Measurements from ENCODE around the gene C16orf54. TPM values are rescaled to one million over a fixed set of nuclear protein-coding genes. Genes with fewer than 3 reads are reported as not detected.
"Not testable (repeated sequence)": the region's sequence is repeated elsewhere in the genome, so short reads cannot be mapped to it uniquely, and the experiment has no call there.

Gene C16orf54
- polyA plus RNA-seq, 1 experiment, result not detected

DNA sequence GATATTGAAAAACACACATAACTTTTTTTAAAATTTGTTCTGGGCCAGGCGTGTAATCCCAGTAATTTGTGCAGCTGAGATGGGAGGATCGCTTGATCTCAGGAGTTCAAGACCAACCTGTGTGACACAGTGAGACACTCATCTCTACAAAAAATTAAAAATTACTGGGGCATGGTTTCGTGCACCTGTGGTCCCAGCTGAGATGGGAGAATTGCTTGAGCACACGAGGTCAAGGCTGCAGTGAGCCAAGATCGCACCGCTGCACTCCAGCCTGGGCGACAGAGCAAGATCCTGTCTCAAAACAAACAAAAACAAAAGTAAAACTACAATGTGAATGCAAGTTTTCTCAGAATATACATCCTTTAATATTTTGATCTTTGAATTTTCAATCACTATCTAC, 15.1 kb downstream of the C16orf54 start:
- ChIA-PET POLR2A (no interaction called here), CTCF (interaction anchor here (1.1 to 1.8 kb wide), 6 partner anchors 13 to 85 kb away, joined by 3 to 6 read pairs (median 4); partner anchors contain the start of gene PAGR1)
- Histone ChIP-seq H3K36me3 (ENCODE audit: control insufficient read depth, insufficient read depth, low read length) (no peaks in the 10 kb centered on the region), H3K27me3 (ENCODE audit: control insufficient read depth, insufficient read depth, low read length) (peaks cover 5% of the 10 kb centered on the region), H3K4me3 (ENCODE audit: low read depth, low read length) (no peak overlapping the region)
- no peak for DNase-seq (ENCODE audit: low read depth)
- TF ChIP-seq, protein P1, sequence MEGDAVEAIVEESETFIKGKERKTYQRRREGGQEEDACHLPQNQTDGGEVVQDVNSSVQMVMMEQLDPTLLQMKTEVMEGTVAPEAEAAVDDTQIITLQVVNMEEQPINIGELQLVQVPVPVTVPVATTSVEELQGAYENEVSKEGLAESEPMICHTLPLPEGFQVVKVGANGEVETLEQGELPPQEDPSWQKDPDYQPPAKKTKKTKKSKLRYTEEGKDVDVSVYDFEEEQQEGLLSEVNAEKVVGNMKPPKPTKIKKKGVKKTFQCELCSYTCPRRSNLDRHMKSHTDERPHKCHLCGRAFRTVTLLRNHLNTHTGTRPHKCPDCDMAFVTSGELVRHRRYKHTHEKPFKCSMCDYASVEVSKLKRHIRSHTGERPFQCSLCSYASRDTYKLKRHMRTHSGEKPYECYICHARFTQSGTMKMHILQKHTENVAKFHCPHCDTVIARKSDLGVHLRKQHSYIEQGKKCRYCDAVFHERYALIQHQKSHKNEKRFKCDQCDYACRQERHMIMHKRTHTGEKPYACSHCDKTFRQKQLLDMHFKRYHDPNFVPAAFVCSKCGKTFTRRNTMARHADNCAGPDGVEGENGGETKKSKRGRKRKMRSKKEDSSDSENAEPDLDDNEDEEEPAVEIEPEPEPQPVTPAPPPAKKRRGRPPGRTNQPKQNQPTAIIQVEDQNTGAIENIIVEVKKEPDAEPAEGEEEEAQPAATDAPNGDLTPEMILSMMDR (IDR thresholded peaks at IDR 0.05; ENCODE audit: insufficient read depth, low read depth, low read length), result no peak

DNA sequence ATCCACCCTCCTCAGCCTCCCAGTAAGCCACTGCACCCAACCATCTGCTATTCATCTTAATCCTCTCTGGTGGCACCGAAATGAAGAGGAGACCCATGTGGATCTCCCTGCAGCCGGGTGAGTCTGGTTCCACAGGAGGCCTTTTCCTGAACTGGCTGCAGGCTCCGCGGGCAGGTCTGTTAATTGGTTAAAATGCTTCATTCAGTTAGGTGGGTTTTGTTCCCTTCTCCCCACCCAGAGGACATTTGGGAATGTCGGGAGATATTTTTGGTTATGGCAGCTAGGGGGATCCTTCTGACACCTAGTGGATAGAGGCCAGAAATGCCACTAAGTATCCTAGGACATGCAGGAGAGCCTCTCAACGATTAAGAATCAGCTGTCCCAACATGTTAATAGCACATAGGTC, 16.7 kb downstream of the C16orf54 start:
- POLR2A ChIA-PET, result no interaction called here
- CTCF ChIA-PET, result interaction anchor here (0.8 to 3.5 kb wide), 15 partner anchors 10 to 755 kb away, joined by 3 to 16 read pairs (median 4); partner anchors contain the start of gene QPRT

DNA sequence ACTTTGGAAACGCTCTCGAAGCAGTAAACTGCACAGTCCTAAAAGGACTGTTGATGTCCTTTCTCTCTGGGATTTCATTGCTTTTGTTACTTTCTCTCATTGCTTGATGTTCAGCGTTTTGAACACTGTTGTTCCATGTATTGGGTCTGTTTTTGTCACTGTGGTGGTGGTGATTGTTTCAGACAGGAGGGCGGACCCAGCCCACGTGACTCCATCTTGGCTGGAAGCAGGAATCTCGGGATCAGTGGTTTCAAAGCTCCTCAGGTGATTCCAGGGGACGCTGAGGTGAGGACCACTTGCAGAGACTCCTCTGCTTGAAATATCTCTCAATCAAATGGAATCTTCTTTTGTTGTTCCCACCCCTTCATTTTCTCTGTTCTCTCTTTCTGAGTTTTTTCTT, 18.3 kb downstream of the C16orf54 start:
- peaks cover 5% of the 10 kb centered on the region for H3K27me3 ChIP-seq (ENCODE audit: control insufficient read depth, insufficient read depth, low read length)
- H3K4me3 ChIP-seq (ENCODE audit: low read depth, low read length), result no peak overlapping the region
- DNase-seq (ENCODE audit: low read depth), result no peak
- CTCF ChIA-PET, result interaction anchor here (3.5 kb wide), 1 partner anchor 28 kb away, joined by 16 read pairs; no protein-coding TSS in a partner anchor
- TF ChIP-seq, protein P1 (IDR thresholded peaks at IDR 0.05; ENCODE audit: insufficient read depth, low read depth, low read length), result no peak
- POLR2A ChIA-PET, result no interaction called here
- no peaks in the 10 kb centered on the region for H3K36me3 ChIP-seq (ENCODE audit: control insufficient read depth, insufficient read depth, low read length)

More for the DNA sequence above, 16.7 kb downstream of the C16orf54 start:
- DNase-seq (ENCODE audit: low read depth), result no peak
- H3K4me3 ChIP-seq (ENCODE audit: low read depth, low read length), result no peak overlapping the region
- TF ChIP-seq, protein P1 (IDR thresholded peaks at IDR 0.05; ENCODE audit: insufficient read depth, low read depth, low read length), result peak; percentile 75
- peaks cover 5% of the 10 kb centered on the region for H3K27me3 ChIP-seq (ENCODE audit: control insufficient read depth, insufficient read depth, low read length)
- H3K36me3 ChIP-seq (ENCODE audit: control insufficient read depth, insufficient read depth, low read length), result no peaks in the 10 kb centered on the region

GRCh38 chr16:29726845-29727377, 18.9 kb downstream of the C16orf54 start:
- POLR2A ChIA-PET, result no interaction called here
- CTCF ChIA-PET, result interaction anchor here (3.5 kb wide), 1 partner anchor 28 kb away, joined by 16 read pairs; no protein-coding TSS in a partner anchor

GRCh38 chr16:29721167-29721879, 24.5 kb downstream of the C16orf54 start:
- not testable (repeated sequence) for DNase-seq (ENCODE audit: low read depth)

More at GRCh38 chr16:29726845-29727377, 18.9 kb downstream of the C16orf54 start:
- Histone ChIP-seq H3K36me3 (ENCODE audit: control insufficient read depth, insufficient read depth, low read length) (no peaks in the 10 kb centered on the region), H3K27me3 (ENCODE audit: control insufficient read depth, insufficient read depth, low read length) (peaks cover 5% of the 10 kb centered on the region), H3K4me3 (ENCODE audit: low read depth, low read length) (no peak overlapping the region)
- TF ChIP-seq, protein P1 (IDR thresholded peaks at IDR 0.05; ENCODE audit: insufficient read depth, low read depth, low read length), result no peak
- no peak for DNase-seq (ENCODE audit: low read depth)

More at GRCh38 chr16:29721167-29721879, 24.5 kb downstream of the C16orf54 start:
- CTCF ChIA-PET, result interaction anchor here (0.9 to 3.5 kb wide), 4 partner anchors 8 to 35 kb away, joined by 4 to 16 read pairs (median 6); no protein-coding TSS in a partner anchor
- TF ChIP-seq, protein P1 (IDR thresholded peaks at IDR 0.05; ENCODE audit: insufficient read depth, low read depth, low read length), result peak; percentile 65
- POLR2A ChIA-PET; H3K36me3 ChIP-seq (ENCODE audit: control insufficient read depth, insufficient read depth, low read length); H3K4me3 ChIP-seq (ENCODE audit: low read depth, low read length); H3K27me3 ChIP-seq (ENCODE audit: control insufficient read depth, insufficient read depth, low read length): not testable (repeated sequence)

Data from BJ (cell line).